GM12878 (cell line): ENCODE data around the gene NCAM1. TPM values are rescaled to one million over a fixed set of nuclear protein-coding genes. Genes with fewer than 3 reads are reported as not detected.

Experiments used
- ATAC-seq: fragments of 200-7000 bp; cut with Tn5 transposase; 3 replicates; pipeline ENCODE4 v1.9.1; 2020; ENCODE audit warnings: mild to moderate bottlenecking, moderate library complexity
- BruUV-seq: library from RNA; stranded (reverse); fragments of 400-500 nt; replicated peaks from 2 replicates; lab custom pipeline; 2021; lab: Mats Ljungman, UMichigan
- CTCF ChIA-PET: fragments of 300-600 bp; sonication (Branson Sonifier 250); formaldehyde crosslinking; extraction: SDS; loops from one replicate; lab custom pipeline; 2021; ENCODE audit warnings: inconsistent platforms; lab: Yijun Ruan, JAX
- POLR2A ChIA-PET: fragments of 350-600 bp; formaldehyde crosslinking; extraction: SDS; loops from one replicate; lab custom pipeline; 2021; ENCODE audit warnings: inconsistent platforms; lab: Charles Lee
- RAD21 ChIA-PET: fragments of 300-600 bp; sonication (Branson Sonifier 250); formaldehyde crosslinking; loops from one replicate; lab custom pipeline; 2023; ENCODE audit warnings: antibody characterized with exemption; ENCODE audit not compliant: unreplicated experiment; lab: Charles Lee
- SMC1A ChIA-PET: fragments of 300-600 bp; sonication (Branson Sonifier 250); formaldehyde crosslinking; loops from one replicate; lab custom pipeline; 2023; ENCODE audit not compliant: unreplicated experiment, uncharacterized antibody; lab: Charles Lee
- DNase-seq: peaks from one replicate; pipeline ENCODE4 v3.0.0-alpha.2; 2011; ENCODE audit warnings: low read depth, low spot score
- FAIRE-seq: peaks from 3 replicates; lab custom pipeline; 2011; peaks lifted over from hg19 to GRCh38; lab: Jason Lieb, UNC
- H2AFZ ChIP-seq: 2 replicates; pipeline ENCODE4 v1.6.0; 2011; ENCODE audit warnings: low read depth, low read length, control low read depth; ENCODE audit not compliant: control insufficient read depth
- H3K27ac ChIP-seq: 2 replicates; pipeline ENCODE4 v1.5.1; 2011; ENCODE audit warnings: control low read depth; ENCODE audit not compliant: control insufficient read depth, insufficient read depth
- H3K27me3 ChIP-seq, 2 experiments: replicated peaks in 1 of 2; 2 replicates each; pipeline versions ENCODE4 v1.6.0 to v1.6.1; 2011; ENCODE audit warnings: low read length in 1 of 2; ENCODE audit not compliant: control insufficient read depth in 2 of 2, insufficient read depth in 2 of 2
- H3K36me3 ChIP-seq, 2 experiments: 2 replicates each; pipeline ENCODE4 v1.5.1; 2011; ENCODE audit warnings: low read length in 1 of 2; ENCODE audit not compliant: control insufficient read depth in 2 of 2, insufficient read depth in 2 of 2
- H3K4me1 ChIP-seq: 2 replicates; pipeline ENCODE4 v1.6.1; 2011; ENCODE audit warnings: mild to moderate bottlenecking, low read length, moderate library complexity, mixed read lengths; ENCODE audit not compliant: control insufficient read depth, insufficient read depth
- H3K4me2 ChIP-seq: 2 replicates; pipeline ENCODE4 v1.6.0; 2011; ENCODE audit warnings: control low read depth; ENCODE audit not compliant: control insufficient read depth, insufficient read depth
- H3K4me3 ChIP-seq: fragments of 200-600 bp; sonication (generic); 2 replicates; pipeline ENCODE4 v1.5.1; 2016
- H3K79me2 ChIP-seq: 2 replicates; pipeline ENCODE4 v1.6.0; 2011; ENCODE audit warnings: low read length; ENCODE audit not compliant: control insufficient read depth, insufficient read depth
- H3K9ac ChIP-seq: 2 replicates; pipeline ENCODE4 v1.8.0; 2011; ENCODE audit warnings: low read length, control low read depth, mixed read lengths; ENCODE audit not compliant: control insufficient read depth, insufficient read depth
- H3K9me3 ChIP-seq: replicated peaks from 3 replicates; pipeline ENCODE4 v1.5.1; 2011; ENCODE audit warnings: mild to moderate bottlenecking, low read length; ENCODE audit not compliant: control insufficient read depth, insufficient read depth
- H4K20me1 ChIP-seq: 2 replicates; pipeline ENCODE4 v1.6.0; 2011; ENCODE audit not compliant: control insufficient read depth, insufficient read depth
- ASH2L ChIP-seq: fragments of 300-600, 200-600 bp; sonication (generic); IDR thresholded peaks from 2 replicates; pipeline ENCODE4 v1.6.1; 2017; ENCODE audit warnings: low read depth, mild to moderate bottlenecking, borderline replicate concordance
- BACH1 ChIP-seq: fragments of 450-650 bp; IDR thresholded peaks from 2 replicates; pipeline ENCODE4 v1.6.1; 2017; ENCODE audit warnings: mild to moderate bottlenecking, borderline replicate concordance
- BCLAF1 ChIP-seq: fragments of 450-650 bp; IDR thresholded peaks from 2 replicates; pipeline ENCODE4 v1.6.1; 2017; ENCODE audit warnings: antibody characterized with exemption, mild to moderate bottlenecking, moderate library complexity
- ELK1 ChIP-seq: IDR thresholded peaks from 2 replicates; pipeline ENCODE4 v1.6.1; 2012; ENCODE audit warnings: low read depth, low read length, improper control_type of control experiment
- SRF ChIP-seq, 2 experiments: IDR thresholded peaks; 2 replicates each; pipeline ENCODE4 v1.6.1; 2011; ENCODE audit warnings: low read depth in 2 of 2, low read length in 2 of 2, mild to moderate bottlenecking in 1 of 2, moderate library complexity in 1 of 2
- USF2 ChIP-seq: IDR thresholded peaks from 2 replicates; pipeline ENCODE4 v1.6.1; 2011; ENCODE audit warnings: low read depth, low read length, improper control_type of control experiment, borderline replicate concordance
- ZNF592 ChIP-seq: fragments of 450-650 bp; IDR thresholded peaks from 2 replicates; pipeline ENCODE4 v1.6.1; 2017; ENCODE audit warnings: mild to moderate bottlenecking, moderate library complexity
- WGBS: methylation state at CpG from one replicate; pipeline ENCODE4 v1.1.6; 2016; ENCODE audit warnings: low lambda C conversion rate; ENCODE audit not compliant: insufficient replicate concordance, insufficient coverage; ENCODE audit errors: missing lambda C conversion rate; 5-methylcytosine and 5-hydroxymethylcytosine counted together
- in situ Hi-C: fragments of 300-500 bp; cut with MboI; formaldehyde crosslinking; loops from 9 replicates; pipeline ENCODE4 v1.14.3; 2018; ENCODE audit warnings: mixed read lengths
- intact Hi-C: fragments of 100-400 bp; cut with micrococcal nuclease; formaldehyde crosslinking; loops from one replicate; pipeline ENCODE4 v1.14.2; 2022; ENCODE audit not compliant: unreplicated experiment
- polyA plus RNA-seq, 11 experiments: library from polyadenylated mRNA; depleted of rRNA in 4 of 11; unstranded in 6 of 11; stranded (reverse) in 5 of 11; fragments of >200 nt; fragmentation: Nextera tagmentation in 4 of 11; fragmentation: Illumina TruSeq in 1 of 11; extraction: Ambion mirVana in 4 of 11; extraction: Trizol in 1 of 11; gene quantifications; 1 replicate in 1 of 11; 2 replicates in 10 of 11; pipeline versions ENCODE4 v1.2.1 to v1.2.3, GENCODE V29; 2011 to 2016; ENCODE audit warnings: inconsistent platforms in 2 of 11, missing spikeins in 2 of 11, low read depth in 1 of 11
- total RNA-seq, 4 experiments: library from RNA; depleted of rRNA in 3 of 4; stranded (reverse); fragments of >200 nt in 3 of 4; fragmentation: Illumina TruSeq in 1 of 4; extraction: Trizol in 1 of 4; gene quantifications; 2 replicates each; pipeline versions ENCODE4 v1.2.1 to v1.2.3, GENCODE V29; 2013 to 2021

NCAM1 gene
- total and polyA plus RNA-seq, 10 of the 15 experiments (the other 5 are each of a cell fraction or from before 2014, with no cell fraction given) = 0.10 to 0.23 (median 0.11) TPM; not detected in 7

GRCh38 chr11:113263458-113264259, 302.4 kb downstream of the NCAM1 start (continued):
- TF ChIP-seq ZNF592 (no peak), BCLAF1 (no peak)

- H3K79me2 ChIP-seq = no peaks in the 10 kb centered on the region
- H3K4me2 ChIP-seq = no peak overlapping the region
- H3K9ac ChIP-seq = no peak overlapping the region
- no peaks in the 10 kb centered on the region for H3K9me3 ChIP-seq
- H2AFZ ChIP-seq = no peak overlapping the region
- FAIRE-seq = no peak
- no peak for DNase-seq
- no peak overlapping the region for H3K27ac ChIP-seq
- ChIA-PET CTCF (interaction anchor here (0.9 kb wide), 1 partner anchor 17 kb away, joined by 3 read pairs; no protein-coding TSS in a partner anchor), SMC1A (no interaction called here), RAD21 (no interaction called here), POLR2A (no interaction called here)
- no peak overlapping the region for H3K4me3 ChIP-seq
- H3K36me3 ChIP-seq = no peaks in the 10 kb centered on the region
- intact Hi-C loops (no loop called here), in situ Hi-C loops (no loop called here)
- H4K20me1 ChIP-seq = no peaks in the 10 kb centered on the region
- 0% methylated on average over 2 of the region's 2 CpGs for WGBS
- no peaks in the 10 kb centered on the region for H3K4me1 ChIP-seq
- no TSS peak for BruUV-seq
- no peak for ATAC-seq
- H3K27me3 ChIP-seq = peaks cover 3 to 5% of the 10 kb centered on the region in 2 experiments
- TF ChIP-seq BACH1 = no peak
- no peak for TF ChIP-seq SRF (IDR thresholded peaks at IDR 0.05; ENCODE audit: low read depth in 2 of 2, low read length in 2 of 2)
- TF ChIP-seq ELK1 = no peak
- no peak for TF ChIP-seq ASH2L
- no peak for TF ChIP-seq USF2
These were observed 304.1 kb downstream of the NCAM1 start for GRCh38 chr11:113265362-113265761.
